Caki2 (cell line): ENCODE data around the gene CAPSL. TPM values are rescaled to one million over a fixed set of nuclear protein-coding genes. Genes with fewer than 3 reads are reported as not detected.
"Not testable (repeated sequence)": the region's sequence is repeated elsewhere in the genome, so short reads cannot be mapped to it uniquely, and the experiment has no call there.

Source experiments
- DNase-seq: peaks from one replicate; pipeline ENCODE4 v3.0.0-alpha.2; 2015; ENCODE audit warnings: low read depth
- in situ Hi-C: cut with HindIII; loops from 2 replicates; pipeline ENCODE4 v1.10.0; 2016; ENCODE audit warnings: low sequenced_read_pairs, low pct_unique_long_range_greater_than_20kb, mixed read lengths
- total RNA-seq: library from RNA; depleted of rRNA; stranded (reverse); fragments of >200 nt; shearing (Covaris generic); gene quantifications from 2 replicates; pipeline ENCODE4 v1.2.3, GENCODE V29; 2014; ENCODE audit warnings: low replicate concordance

The CAPSL gene
- total RNA-seq, 1 experiment from 2014 or later = not detected

DNA sequence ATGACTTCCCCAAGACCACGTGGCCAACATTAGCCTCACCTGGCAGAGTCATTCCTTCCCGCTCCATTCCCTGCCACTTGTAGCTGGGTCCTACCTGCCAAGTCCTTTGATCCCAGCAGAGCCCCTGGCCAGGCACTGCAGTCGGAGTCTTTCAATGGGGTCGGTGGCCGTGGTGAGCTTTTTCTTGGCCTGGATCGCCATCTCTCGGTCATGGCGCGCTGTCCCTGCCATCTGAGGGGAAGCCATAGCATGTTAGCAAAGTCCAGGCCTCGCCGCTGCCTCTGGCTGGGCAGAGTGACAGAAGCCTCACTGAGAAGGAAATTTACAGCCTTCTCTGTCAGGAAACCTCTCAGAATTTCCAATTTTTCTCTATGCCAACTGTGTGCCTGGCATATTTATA lies 17.5 kb downstream of the CAPSL start:
- in situ Hi-C loops = no loop called here

DNA sequence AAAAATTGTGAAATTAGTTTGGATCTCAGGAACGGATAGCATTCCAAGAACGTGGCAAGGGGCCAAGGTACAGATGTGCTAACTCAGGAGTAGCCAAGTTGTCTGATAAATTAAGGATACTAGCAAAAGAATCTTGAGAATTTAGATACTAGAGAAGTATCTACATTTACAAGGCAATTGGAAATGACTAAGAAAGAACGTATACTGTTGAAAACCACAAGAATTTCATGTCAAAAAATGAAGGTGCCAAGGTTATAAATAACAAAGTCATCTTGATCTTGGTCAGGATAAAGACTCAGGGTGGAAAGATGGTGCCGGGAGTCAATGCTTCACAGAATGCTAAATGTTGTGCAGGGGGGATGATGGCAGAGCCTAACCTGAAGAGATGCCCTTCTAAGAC lies 19.2 kb downstream of the CAPSL start:
- peak; percentile 23 for DNase-seq
- in situ Hi-C loops = no loop called here

More for the DNA sequence above, 17.5 kb downstream of the CAPSL start:
- DNase-seq = no peak

DNA sequence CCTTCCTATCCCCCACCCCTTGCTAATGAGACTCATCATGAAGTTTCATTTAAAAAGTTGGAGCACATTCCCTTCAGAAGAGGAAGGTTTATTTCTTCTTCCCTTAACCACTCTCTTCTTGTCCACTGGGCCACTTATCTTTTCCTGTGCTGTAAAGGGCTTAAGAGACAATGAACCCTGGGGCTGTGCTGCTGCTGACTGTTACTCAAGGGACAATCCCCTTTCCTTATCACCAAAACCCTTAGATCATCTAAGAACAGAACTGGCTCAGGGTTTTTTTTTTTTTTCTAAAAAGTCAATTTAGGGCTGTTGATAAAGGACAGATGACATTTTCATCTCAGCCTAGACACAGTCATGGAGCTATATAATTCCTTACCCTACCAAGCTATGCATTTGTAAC lies 29.6 kb downstream of the CAPSL start:
- in situ Hi-C loops = no loop called here
- DNase-seq = no peak

DNA sequence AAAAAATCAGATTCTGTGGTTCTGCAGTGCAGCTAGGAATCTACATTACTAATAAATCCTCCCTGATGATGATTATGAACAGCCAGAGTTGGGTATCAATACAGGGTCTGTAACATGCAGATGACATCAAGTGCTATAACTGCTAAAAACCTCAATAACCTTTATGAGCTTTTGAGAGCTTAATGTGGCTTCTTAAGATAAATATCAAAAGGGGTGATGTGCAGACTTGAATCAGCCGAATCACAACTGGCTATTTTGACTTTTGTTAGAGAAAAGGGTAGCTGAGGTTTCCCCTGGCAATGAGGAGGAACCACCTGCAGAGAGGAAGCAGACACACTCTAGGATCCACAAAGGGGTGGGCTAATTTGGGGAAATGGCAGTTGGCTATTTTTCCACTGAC lies 30.2 kb downstream of the CAPSL start:
- DNase-seq = no peak
- in situ Hi-C loops = no loop called here

DNA sequence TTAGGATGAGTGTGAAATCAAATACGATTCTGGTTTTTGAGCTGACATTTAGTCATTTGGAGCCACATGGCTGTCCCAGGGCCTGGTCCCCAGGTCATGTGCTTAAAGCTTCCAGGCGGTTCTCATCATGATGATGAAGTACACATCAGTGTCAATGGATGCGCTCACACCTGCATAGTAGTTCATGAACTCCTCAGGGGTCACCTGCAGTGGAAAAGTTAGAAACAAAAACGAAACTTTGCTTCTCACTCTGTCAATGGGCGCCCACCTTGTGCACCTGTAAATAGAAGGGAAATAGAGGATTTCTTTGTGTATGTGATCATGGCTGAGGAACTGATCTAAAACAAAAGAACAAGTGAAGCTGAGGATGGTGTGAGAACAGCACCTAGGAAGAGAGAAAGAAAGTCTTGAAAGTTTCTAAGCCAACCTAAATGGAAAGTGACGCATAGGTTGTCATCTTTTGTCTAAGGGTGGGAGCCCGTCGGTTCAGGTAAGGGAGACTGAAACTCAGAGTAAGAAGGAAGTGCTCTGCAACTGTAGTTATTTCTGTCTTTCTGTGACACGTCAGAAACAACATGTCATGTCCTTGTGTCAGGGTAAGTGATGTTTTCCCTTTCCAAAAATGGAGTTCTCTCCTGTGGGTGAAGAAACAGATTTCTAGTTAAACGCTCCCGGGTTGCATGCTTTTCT lies 33.8 kb downstream of the CAPSL start:
- in situ Hi-C loops = no loop called here
- DNase-seq = no peak

DNA sequence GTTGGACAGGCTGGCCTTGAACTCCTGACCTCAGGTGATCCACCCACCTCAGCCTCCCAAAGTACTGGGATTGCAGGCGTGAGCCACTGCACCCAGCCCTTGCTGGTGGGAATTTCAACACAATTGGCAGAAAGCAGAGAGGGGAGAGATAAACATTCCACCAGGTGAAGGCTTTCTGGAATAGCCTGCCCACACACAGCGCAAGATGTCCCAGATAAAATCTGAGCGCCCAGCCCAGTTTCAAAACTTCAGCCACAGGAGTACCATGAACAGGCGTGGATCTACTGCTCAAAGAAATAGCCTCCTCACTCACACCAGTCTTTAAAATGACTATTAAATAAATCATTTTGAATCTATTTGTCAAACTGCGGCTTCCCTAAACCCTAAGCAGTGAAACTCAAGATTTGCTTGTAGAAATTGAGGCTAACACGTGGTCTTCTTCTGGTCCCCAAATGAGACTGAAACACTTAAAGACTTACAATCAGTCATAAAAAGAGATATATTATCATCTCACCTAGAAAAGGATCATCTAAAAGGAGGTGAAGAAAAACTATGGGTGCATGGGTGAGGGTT lies 34.7 kb downstream of the CAPSL start:
- in situ Hi-C loops = no loop called here
- no peak for DNase-seq

DNA sequence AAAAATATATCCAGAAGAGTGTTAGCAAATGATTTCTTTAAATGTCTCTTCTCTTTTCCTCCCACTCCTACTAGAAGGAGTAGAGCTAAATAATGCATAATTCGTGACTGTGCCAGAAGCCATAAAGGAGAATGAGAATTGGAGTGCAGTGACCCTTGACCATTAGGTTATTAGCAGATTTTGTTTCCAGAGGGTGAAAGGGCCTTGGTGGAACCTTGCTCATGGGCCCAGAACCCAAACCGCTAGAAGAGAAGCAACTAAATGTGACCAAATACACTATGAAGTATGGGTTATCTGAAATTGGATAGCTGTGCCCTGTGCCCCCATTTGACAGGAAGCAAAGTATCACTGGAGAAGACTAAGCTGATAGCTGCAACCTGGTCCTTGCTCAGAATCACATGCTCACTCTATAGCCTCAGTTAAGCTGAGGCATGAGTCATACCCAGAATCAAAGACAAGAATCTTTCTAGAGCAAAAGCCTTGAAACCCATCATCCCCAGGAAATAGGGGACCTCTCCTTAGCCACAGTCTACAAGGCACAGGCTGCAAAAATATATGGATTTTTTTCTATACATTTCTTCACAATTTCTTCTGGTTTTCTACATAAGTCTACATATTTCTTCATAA lies 36.3 kb downstream of the CAPSL start:
- in situ Hi-C loops = no loop called here
- DNase-seq = no peak

DNA sequence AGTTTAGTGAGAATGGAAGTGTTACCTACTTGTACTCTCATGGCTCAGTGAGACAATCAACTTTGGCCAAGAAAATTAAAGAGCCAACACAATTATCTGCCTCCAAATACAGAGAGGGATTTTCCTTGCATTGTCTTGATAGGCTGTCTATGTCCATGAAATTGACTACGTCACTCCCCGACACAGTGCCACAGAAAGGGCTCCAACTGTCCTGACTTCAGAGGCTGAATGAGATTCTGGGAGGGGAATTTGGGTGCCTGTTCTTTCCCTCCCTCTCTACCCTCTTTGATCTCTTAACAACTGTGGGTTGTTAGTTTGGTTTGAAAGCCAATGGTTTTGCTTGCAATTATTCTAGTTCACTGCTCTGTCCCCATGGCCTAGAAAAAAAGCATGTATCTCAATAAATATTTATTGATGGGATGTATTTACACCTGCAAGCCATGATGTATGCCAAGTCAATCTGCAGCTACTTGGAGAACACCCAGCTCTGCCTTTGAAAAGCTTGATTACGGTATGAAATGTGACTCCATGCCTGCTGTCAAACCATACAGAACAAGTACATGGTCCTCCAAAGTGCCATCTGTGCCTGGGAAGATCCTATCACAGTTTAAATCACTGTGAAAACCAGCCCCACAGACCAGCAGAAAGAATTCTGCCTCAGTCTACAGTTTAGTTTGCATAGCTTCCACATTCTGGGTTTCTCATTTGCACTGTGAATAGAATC lies 37.3 kb downstream of the CAPSL start:
- in situ Hi-C loops = no loop called here
- DNase-seq = no peak

DNA sequence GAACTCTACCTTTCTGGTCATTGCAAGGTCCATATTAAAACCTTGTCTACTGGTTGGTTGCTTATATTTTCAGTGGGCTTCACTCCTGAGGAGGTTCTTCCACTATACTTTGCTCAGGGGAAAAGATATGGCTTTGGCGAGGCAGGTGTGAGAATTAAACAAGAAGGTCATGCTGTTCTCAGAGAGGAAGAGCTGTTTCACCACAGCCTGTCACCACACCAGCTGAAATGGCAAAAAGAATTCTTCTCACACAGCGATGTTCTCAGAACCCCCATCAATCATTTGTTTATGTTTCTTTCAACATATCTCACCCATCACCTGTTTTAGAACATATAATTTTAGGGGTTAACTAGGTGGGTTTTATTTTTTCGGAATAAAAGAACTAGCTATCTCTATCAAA lies 38.6 kb downstream of the CAPSL start:
- in situ Hi-C loops = no loop called here
- DNase-seq = no peak

DNA sequence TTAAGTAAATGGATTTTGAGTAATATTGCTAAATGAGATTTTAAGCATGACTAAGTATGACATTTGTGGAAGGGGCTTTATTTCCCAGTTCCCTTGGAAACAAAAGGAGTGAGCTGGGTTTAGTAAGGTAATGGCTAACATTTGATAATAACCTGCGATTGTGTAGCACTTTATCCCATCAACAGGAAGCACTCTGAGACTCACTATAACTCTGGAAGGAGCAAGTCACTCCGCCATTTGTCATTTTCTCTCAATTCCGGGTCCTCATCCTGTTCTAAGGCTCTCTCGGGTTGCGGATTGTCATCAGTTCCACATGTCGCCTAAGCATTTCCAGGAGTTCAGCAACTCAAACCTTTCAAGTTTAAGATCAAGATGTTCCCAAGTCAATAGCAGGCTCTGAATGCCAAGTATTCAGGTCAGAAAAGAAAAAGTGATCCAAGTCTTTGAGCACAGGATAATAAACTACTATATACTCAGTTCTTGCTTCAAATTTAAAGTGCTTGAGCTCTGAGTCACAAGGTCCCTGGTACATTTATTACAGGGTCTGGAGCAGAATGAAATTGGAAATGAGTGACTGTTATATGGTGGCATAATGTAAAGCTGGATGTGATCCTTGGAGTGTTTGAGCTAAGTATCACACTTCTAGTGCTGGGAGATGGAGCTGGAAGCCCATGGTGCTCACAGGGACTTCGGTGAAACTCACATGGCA lies 39.3 kb downstream of the CAPSL start:
- DNase-seq = no peak
- in situ Hi-C loops = no loop called here

DNA sequence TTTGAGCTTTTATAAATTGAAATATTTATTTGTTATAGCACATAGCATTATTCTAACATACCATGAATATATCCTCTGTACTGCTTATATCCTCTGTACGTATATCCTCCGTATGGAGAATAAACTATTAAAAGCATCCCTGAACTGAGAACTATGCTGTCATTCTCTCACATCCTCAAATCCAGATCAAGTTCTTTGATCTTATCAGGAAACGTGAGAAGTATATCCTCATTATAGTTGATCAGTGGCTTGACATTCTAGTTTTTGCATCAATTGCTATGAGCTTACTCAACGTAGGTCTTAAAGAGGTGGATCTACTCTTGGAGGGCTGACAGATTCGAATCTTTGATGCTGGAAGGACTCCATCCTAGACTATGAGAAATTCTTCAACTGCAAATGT lies 44.3 kb downstream of the CAPSL start:
- no peak for DNase-seq
- in situ Hi-C loops = no loop called here

DNA sequence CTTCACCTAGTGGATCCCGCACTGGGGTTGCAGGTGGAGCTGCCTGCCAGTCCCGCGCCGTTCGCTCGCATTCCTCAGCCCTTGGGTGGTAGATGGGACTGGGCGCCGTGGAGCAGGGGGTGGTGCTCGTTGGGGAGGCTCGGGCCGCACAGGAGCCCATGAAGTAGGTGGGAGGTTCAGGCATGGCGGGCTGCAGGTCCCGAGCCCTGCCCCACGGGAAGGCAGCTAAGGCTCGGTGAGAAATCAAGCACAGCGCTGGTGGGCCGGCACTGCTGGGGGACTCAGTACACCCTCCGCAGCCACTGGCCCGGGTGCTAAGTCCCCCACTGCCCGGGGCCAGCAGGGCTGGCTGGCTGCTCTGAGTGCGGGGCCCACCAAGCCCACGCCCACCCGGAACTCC lies 45.6 kb downstream of the CAPSL start:
- in situ Hi-C loops, DNase-seq: not testable (repeated sequence)

DNA sequence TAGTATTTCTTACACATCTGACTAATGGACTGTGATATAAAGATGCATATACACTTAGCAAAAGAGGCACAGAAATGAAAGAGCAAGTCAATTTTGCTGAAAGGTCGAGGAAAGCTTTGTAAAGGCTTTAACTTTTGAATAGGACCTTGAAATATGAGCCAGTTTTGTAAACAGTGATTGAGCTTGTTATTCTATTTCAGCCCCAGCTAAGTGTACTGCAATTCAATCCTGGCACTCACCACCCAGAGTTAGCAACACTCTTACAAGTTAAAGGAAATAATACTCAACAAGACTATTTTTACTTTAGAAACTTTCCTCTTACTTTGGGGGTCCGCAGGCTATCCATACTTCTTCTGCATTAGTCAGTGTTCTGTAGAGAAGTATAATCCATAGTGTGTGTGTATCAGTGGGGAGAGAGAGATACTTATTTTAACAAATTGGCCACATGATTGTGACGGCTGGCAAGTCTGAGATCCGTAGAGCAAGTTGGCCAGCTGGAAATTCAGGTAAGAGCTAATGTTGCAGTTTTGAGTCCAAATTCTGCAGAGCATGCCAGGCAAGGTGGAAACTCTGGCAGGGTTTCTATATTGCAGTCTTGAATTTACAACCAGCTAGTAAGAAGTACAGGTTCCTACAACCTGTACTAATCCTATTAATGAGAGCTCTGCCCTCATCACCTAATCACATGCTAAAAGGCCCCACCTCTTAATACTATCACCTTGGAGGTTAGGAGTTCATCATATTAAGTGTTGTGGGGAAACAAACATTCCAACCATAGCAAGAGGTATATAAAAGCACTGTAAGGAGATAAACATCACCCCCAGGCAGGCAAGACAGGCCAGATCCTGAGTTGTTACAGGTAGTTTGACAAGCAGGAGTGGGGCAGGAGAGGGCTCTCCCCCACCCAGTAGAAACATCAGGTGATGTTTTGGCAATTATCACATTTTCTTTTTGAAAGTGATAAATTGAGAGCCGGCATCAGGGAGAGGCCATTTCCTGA lies 48.1 kb downstream of the CAPSL start:
- no peak for DNase-seq
- in situ Hi-C loops = no loop called here

DNA sequence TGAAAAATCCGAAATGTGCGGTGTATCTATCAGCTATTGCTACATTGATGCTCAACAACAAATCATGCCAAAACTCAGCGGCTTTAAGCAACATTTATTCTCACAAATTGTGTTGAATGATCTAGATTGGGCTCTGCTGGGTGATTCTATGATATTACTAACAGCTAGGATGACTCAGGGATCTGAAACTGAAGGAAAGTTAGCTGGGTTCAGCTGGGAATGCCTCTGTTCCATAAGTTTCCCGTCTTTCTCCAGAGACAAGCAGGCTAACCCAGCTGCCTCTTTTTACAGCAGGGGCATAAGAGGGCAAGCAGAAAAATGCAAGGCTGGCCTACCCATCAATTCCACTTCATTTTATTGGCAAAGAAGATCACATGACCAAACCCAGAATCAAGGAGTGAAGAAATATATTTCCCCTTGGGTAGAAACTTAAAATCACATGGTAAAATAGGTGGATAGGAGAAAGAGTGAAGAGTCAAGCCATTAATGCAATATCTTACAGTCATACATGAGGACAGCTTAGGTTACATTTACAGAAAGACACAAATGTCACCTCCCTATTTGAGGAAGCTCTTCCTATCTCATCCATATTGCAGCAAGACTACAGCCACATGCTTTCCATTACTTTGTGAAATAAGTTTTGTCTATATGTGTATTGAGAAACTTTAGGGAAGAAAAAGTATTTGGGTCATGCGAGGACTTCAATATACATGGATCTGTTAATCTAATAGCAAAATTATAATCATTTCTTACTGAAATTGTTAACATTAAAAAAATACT lies 50.9 kb downstream of the CAPSL start:
- DNase-seq = no peak
- in situ Hi-C loops = no loop called here

DNA sequence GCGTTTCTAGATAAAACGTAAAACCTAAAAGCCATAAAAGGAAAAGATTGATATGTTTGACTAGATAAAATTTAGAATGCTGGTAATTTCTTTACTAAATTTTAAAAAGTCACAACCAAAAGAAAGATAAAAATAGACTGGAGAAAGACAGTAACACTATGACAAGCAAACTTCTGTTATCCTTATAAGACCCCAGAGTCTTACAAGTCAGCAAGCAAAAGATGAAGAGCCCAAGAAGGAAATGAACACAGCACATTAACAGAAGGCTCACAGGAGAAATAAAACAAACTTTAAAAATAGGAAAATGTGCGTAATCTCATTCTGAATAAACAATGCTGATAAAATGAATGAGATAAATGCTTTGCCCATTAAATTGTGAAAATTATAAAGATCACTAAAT lies 52.0 kb downstream of the CAPSL start:
- no peak for DNase-seq
- in situ Hi-C loops = no loop called here

DNA sequence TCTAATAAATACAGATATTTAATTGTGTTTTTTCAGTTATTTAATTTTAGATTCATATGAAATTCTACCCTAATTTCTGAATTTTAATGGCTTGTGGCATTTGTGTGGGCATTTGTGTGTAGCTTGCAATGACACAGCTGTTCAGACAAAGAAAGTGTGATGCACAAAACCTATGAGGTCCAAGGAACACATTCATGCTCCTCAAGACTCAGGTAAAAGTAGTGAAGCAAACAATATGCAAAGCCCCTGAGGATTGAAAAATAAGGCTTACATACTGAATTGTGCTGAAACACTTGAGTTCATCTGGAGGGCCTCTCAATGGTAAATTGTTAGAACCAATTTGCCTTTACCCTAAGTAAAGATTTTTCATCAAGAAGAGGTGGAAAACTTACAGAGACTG lies 53.6 kb downstream of the CAPSL start:
- no peak for DNase-seq

DNA sequence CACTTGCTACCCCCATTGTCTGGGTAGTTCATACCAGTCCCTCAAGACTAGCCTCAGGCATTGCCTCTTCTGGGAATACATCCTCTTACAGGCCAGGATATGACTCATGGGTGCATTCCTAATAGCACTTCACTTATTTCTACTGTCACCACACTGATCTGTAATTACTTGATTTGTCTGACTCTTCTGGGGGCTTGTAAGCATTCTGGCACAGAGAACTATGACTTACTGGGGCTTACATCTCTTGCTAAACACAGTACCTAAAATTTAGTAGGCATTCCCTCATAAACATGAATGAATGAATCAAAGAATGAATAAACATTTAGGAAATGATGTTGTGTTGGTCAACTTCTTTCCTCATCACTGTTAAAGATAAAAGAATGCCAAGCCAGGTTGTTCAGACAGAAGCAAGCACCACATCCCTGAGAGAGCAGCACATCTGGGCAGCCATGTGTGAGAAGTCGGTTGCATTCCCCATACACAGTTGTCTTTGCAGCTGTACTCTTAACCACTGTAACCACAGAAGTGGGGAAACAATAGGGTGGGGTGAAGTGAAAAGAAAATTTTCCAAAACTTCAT lies 54.1 kb downstream of the CAPSL start:
- DNase-seq = peak; percentile 29
- in situ Hi-C loops = no loop called here

More for the DNA sequence above, 53.6 kb downstream of the CAPSL start:
- in situ Hi-C loops = no loop called here
